HepG2 (cell line): ENCODE results near the gene H2AZ2. TPM values are rescaled to one million over a fixed set of nuclear protein-coding genes. Genes with fewer than 3 reads are reported as not detected.

Experiments used
- ESRRA ChIP-seq: sonication (generic); formaldehyde crosslinking; IDR thresholded peaks from 2 replicates; pipeline ENCODE4 v1.5.1; 2020; ENCODE audit warnings: mild to moderate bottlenecking, low read depth, missing genetic modification reagents
- KLF6 ChIP-seq: IDR thresholded peaks from 2 replicates; pipeline ENCODE4 v1.8.0; 2016; ENCODE audit warnings: missing biosample characterization, missing genetic modification reagents
- MEIS1 ChIP-seq: sonication (generic); formaldehyde crosslinking; IDR thresholded peaks from 2 replicates; pipeline ENCODE4 v1.9.0; 2021; ENCODE audit warnings: mild to moderate bottlenecking, missing genetic modification reagents, moderate library complexity, borderline replicate concordance
- MYC ChIP-seq: sonication (generic); formaldehyde crosslinking; IDR thresholded peaks from 2 replicates; pipeline ENCODE4 v1.9.0; 2021; ENCODE audit warnings: missing genetic modification reagents, borderline replicate concordance
- ZNF143 ChIP-seq: sonication (generic); formaldehyde crosslinking; IDR thresholded peaks from 2 replicates; pipeline ENCODE4 v1.4.0; 2020; ENCODE audit warnings: missing genetic modification reagents
- ZNF263 ChIP-seq: sonication (generic); formaldehyde crosslinking; IDR thresholded peaks from 2 replicates; pipeline ENCODE4 v1.4.0; 2020; ENCODE audit warnings: missing genetic modification reagents
- ZNF432 ChIP-seq: sonication (generic); formaldehyde crosslinking; IDR thresholded peaks from 2 replicates; pipeline ENCODE4 v1.5.0; 2020; ENCODE audit warnings: missing genetic modification reagents, mild to moderate bottlenecking, borderline replicate concordance
- ZNF44 ChIP-seq: sonication (generic); formaldehyde crosslinking; IDR thresholded peaks from 2 replicates; pipeline ENCODE4 v1.5.1; 2020; ENCODE audit warnings: mild to moderate bottlenecking, missing genetic modification reagents
- ZNF614 ChIP-seq: IDR thresholded peaks from 2 replicates; pipeline ENCODE4 v1.6.1; 2018; ENCODE audit warnings: missing biosample characterization, missing genetic modification reagents, inconsistent platforms, borderline replicate concordance
- ZNF780A ChIP-seq: sonication (generic); formaldehyde crosslinking; IDR thresholded peaks from 2 replicates; pipeline ENCODE4 v1.8.0; 2022; ENCODE audit warnings: mild to moderate bottlenecking, missing genetic modification reagents, moderate library complexity
- polyA plus RNA-seq, 8 experiments: library from polyadenylated mRNA; depleted of rRNA in 3 of 8; stranded (reverse) in 7 of 8; unstranded in 1 of 8; fragments of >200 nt; fragmentation: Illumina TruSeq in 4 of 8; extraction: Trizol in 4 of 8; gene quantifications; 2 replicates each; pipeline versions ENCODE4 v1.2.1 to v1.2.3, GENCODE V29; 2011 to 2016; ENCODE audit warnings: low read depth in 4 of 8, missing spikeins in 1 of 8, mixed read lengths in 1 of 8; ENCODE audit not compliant: insufficient read depth in 1 of 8
- total RNA-seq, 5 experiments: library from RNA; depleted of rRNA; stranded (reverse); fragments of >200 nt; fragmentation: Illumina TruSeq; extraction: Trizol; gene quantifications; 2 replicates each; pipeline ENCODE4 v1.2.3, GENCODE V29; 2016; ENCODE audit warnings: low read depth in 1 of 5
- TF ChIP-seq, protein P1 (sequence below): sonication (generic); formaldehyde crosslinking; IDR thresholded peaks from 2 replicates; pipeline ENCODE4 v1.4.0; 2020; ENCODE audit warnings: missing genetic modification reagents
- TF ChIP-seq, protein P2 (sequence below): sonication (generic); formaldehyde crosslinking; IDR thresholded peaks from 2 replicates; pipeline ENCODE4 v1.5.1; 2020; ENCODE audit warnings: missing genetic modification reagents, mild to moderate bottlenecking, borderline replicate concordance
- TF ChIP-seq, protein P3 (sequence below), 2 experiments: fragments of 450-650 bp in 1 of 2; sonication (generic) in 1 of 2; formaldehyde crosslinking in 1 of 2; IDR thresholded peaks; 2 replicates each; pipeline versions ENCODE4 v1.6.1 to v1.8.0; 2016 to 2022; ENCODE audit warnings: antibody characterized with exemption in 1 of 2, mild to moderate bottlenecking in 1 of 2, missing genetic modification reagents in 1 of 2

Gene H2AZ2
- total and polyA plus RNA-seq, 2 of the 13 experiments (the other 11 are each of a cell fraction or from before 2014, with no cell fraction given) = 121 to 223 TPM

DNA sequence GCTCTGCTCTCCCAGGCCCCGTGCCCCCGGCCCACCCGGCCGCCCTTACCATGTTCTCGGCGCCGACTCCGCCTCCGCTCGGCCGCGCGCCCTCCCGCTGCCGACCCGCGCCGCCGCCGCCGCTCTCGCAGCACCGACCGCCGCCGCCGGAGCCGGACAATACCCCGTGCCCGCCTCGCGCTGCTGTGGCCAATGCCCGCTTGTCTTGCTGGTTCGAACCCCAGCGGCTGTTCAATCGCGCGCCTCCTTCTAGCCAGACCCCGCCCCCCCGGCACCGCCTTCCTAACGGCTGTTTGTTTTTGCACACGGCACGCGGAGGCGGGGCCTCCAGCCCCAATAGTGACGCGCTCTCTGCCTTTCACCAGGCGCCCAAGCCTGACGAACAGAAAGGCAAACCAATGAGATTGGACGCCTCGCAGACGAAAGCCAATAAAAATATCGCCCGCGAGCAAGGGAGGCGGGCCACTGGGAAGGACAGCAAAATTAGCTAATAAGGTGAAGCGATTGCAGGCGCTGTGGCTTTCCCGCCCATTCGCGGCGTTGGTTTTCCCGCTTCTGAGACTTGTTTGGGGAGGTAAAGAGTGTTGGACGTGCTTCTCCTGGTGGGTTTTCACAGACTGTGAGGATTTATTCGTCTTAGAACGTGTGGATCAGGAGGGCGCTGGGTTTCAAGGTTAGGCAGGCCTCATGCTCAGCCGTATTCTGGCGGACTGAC is at the start of gene H2AZ2 (continued):
- TF ChIP-seq MEIS1 (CRISPR knock-in tag) (no peak; the same call in 1 of the 2 replicates), ZNF44 (CRISPR knock-in tag) (0 out of 2 replicates have a peak, but pooled peaks have one; percentile 22), ZNF263 (0 out of 2 replicates have a peak, but pooled peaks have one; percentile 45), ESRRA (CRISPR knock-in tag) (peak; percentile 52), ZNF780A (CRISPR knock-in tag) (no peak), ZNF143 (CRISPR knock-in tag) (peak; percentile 33; the same call in 1 of the 2 replicates), KLF6 (CRISPR knock-in tag) (0 out of 2 replicates have a peak, but pooled peaks have one; percentile 37), ZNF432 (CRISPR knock-in tag) (no peak), MYC (CRISPR knock-in tag) (peak; percentile 28), ZNF614 (CRISPR knock-in tag) (peak; percentile 49)
- TF ChIP-seq, protein P1, sequence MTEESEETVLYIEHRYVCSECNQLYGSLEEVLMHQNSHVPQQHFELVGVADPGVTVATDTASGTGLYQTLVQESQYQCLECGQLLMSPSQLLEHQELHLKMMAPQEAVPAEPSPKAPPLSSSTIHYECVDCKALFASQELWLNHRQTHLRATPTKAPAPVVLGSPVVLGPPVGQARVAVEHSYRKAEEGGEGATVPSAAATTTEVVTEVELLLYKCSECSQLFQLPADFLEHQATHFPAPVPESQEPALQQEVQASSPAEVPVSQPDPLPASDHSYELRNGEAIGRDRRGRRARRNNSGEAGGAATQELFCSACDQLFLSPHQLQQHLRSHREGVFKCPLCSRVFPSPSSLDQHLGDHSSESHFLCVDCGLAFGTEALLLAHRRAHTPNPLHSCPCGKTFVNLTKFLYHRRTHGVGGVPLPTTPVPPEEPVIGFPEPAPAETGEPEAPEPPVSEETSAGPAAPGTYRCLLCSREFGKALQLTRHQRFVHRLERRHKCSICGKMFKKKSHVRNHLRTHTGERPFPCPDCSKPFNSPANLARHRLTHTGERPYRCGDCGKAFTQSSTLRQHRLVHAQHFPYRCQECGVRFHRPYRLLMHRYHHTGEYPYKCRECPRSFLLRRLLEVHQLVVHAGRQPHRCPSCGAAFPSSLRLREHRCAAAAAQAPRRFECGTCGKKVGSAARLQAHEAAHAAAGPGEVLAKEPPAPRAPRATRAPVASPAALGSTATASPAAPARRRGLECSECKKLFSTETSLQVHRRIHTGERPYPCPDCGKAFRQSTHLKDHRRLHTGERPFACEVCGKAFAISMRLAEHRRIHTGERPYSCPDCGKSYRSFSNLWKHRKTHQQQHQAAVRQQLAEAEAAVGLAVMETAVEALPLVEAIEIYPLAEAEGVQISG (CRISPR knock-in tag) = no peak
- TF ChIP-seq, protein P2, sequence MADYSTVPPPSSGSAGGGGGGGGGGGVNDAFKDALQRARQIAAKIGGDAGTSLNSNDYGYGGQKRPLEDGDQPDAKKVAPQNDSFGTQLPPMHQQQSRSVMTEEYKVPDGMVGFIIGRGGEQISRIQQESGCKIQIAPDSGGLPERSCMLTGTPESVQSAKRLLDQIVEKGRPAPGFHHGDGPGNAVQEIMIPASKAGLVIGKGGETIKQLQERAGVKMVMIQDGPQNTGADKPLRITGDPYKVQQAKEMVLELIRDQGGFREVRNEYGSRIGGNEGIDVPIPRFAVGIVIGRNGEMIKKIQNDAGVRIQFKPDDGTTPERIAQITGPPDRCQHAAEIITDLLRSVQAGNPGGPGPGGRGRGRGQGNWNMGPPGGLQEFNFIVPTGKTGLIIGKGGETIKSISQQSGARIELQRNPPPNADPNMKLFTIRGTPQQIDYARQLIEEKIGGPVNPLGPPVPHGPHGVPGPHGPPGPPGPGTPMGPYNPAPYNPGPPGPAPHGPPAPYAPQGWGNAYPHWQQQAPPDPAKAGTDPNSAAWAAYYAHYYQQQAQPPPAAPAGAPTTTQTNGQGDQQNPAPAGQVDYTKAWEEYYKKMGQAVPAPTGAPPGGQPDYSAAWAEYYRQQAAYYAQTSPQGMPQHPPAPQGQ (CRISPR knock-in tag) = no peak
- TF ChIP-seq, protein P3, sequence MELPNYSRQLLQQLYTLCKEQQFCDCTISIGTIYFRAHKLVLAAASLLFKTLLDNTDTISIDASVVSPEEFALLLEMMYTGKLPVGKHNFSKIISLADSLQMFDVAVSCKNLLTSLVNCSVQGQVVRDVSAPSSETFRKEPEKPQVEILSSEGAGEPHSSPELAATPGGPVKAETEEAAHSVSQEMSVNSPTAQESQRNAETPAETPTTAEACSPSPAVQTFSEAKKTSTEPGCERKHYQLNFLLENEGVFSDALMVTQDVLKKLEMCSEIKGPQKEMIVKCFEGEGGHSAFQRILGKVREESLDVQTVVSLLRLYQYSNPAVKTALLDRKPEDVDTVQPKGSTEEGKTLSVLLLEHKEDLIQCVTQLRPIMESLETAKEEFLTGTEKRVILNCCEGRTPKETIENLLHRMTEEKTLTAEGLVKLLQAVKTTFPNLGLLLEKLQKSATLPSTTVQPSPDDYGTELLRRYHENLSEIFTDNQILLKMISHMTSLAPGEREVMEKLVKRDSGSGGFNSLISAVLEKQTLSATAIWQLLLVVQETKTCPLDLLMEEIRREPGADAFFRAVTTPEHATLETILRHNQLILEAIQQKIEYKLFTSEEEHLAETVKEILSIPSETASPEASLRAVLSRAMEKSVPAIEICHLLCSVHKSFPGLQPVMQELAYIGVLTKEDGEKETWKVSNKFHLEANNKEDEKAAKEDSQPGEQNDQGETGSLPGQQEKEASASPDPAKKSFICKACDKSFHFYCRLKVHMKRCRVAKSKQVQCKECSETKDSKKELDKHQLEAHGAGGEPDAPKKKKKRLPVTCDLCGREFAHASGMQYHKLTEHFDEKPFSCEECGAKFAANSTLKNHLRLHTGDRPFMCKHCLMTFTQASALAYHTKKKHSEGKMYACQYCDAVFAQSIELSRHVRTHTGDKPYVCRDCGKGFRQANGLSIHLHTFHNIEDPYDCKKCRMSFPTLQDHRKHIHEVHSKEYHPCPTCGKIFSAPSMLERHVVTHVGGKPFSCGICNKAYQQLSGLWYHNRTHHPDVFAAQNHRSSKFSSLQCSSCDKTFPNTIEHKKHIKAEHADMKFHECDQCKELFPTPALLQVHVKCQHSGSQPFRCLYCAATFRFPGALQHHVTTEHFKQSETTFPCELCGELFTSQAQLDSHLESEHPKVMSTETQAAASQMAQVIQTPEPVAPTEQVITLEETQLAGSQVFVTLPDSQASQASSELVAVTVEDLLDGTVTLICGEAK (IDR thresholded peaks at IDR 0.05) = no peak
- TF ChIP-seq, protein P3 (CRISPR knock-in tag; IDR thresholded peaks at IDR 0.05) = peak; percentile 51; the same call in 1 of the 2 replicates
